ENCODE measurements around the gene FAM98C.

FAM98C gene

GRCh38 chr19:38378866-38379265 lies 24.0 kb upstream of the FAM98C start:
- Histone ChIP-seq H2AFZ (ENCODE audit: low read depth, low read length) (no peak overlapping the region), H3K4me2 (ENCODE audit: insufficient read depth, low read length) (no peak overlapping the region), H3K9me3 (ENCODE audit: insufficient read depth, low read length, severe bottlenecking) (no peaks in the 10 kb centered on the region), H3K9ac (ENCODE audit: low read depth, low read length) (no peak overlapping the region), H3K27ac (ENCODE audit: low read length) (no peak overlapping the region), H3K36me3 (ENCODE audit: insufficient read depth, low read length) (peaks cover 77% of the 10 kb centered on the region), H3K79me2 (ENCODE audit: insufficient read depth, low read length) (peaks cover 48% of the 10 kb centered on the region), H4K20me1 (ENCODE audit: insufficient read depth, low read length) (peaks cover 44% of the 10 kb centered on the region), H3K27me3 (ENCODE audit: insufficient read depth, low read length, poor library complexity) (no peaks in the 10 kb centered on the region), H3K4me1 (ENCODE audit: insufficient read depth, low read length) (peaks cover 27% of the 10 kb centered on the region), H3K4me3 (ENCODE audit: low read depth in 1 of 2, low read length in 2 of 2) (no peak overlapping the region)
- no peak for DNase-seq
- no peak for ATAC-seq (ENCODE audit: insufficient read depth, low read depth)
- TF ChIP-seq EZH2 (IDR thresholded peaks at IDR 0.05; ENCODE audit: borderline replicate concordance, low read depth, low read length, severe bottlenecking) (no peak), CTCF (IDR thresholded peaks at IDR 0.05; ENCODE audit: borderline replicate concordance, extremely low read depth, low read length, poor library complexity, severe bottlenecking) (no peak)

GRCh38 chr19:38381138-38381537 lies 21.8 kb upstream of the FAM98C start:
- Histone ChIP-seq H3K36me3 (ENCODE audit: insufficient read depth, low read length) (peaks cover 84% of the 10 kb centered on the region), H3K9me3 (ENCODE audit: insufficient read depth, low read length, severe bottlenecking) (no peaks in the 10 kb centered on the region), H3K4me3 (ENCODE audit: low read depth in 1 of 2, low read length in 2 of 2) (no peak overlapping the region), H3K79me2 (ENCODE audit: insufficient read depth, low read length) (peaks cover 33% of the 10 kb centered on the region), H3K4me1 (ENCODE audit: insufficient read depth, low read length) (peaks cover 36% of the 10 kb centered on the region), H2AFZ (ENCODE audit: low read depth, low read length) (no peak overlapping the region), H3K27ac (ENCODE audit: low read length) (no peak overlapping the region), H3K4me2 (ENCODE audit: insufficient read depth, low read length) (no peak overlapping the region), H3K9ac (ENCODE audit: low read depth, low read length) (no peak overlapping the region), H4K20me1 (ENCODE audit: insufficient read depth, low read length) (peaks cover 45% of the 10 kb centered on the region), H3K27me3 (ENCODE audit: insufficient read depth, low read length, poor library complexity) (no peaks in the 10 kb centered on the region)
- ATAC-seq (ENCODE audit: insufficient read depth, low read depth) (no peak), DNase-seq (no peak)
- TF ChIP-seq CTCF (IDR thresholded peaks at IDR 0.05; ENCODE audit: borderline replicate concordance, extremely low read depth, low read length, poor library complexity, severe bottlenecking), result no peak
- TF ChIP-seq EZH2 (IDR thresholded peaks at IDR 0.05; ENCODE audit: borderline replicate concordance, low read depth, low read length, severe bottlenecking), result no peak

GRCh38 chr19:38383184-38383583 lies 19.7 kb upstream of the FAM98C start:
- peaks cover 65% of the 10 kb centered on the region for H3K36me3 ChIP-seq (ENCODE audit: insufficient read depth, low read length)
- no peak for DNase-seq

GRCh38 chr19:38383743-38384142 lies 19.1 kb upstream of the FAM98C start:
- H3K27me3 ChIP-seq (ENCODE audit: insufficient read depth, low read length, poor library complexity), result no peaks in the 10 kb centered on the region
- no peaks in the 10 kb centered on the region for H3K9me3 ChIP-seq (ENCODE audit: insufficient read depth, low read length, severe bottlenecking)
- no peak overlapping the region for H3K27ac ChIP-seq (ENCODE audit: low read length)
- H3K4me1 ChIP-seq (ENCODE audit: insufficient read depth, low read length), result peaks cover 51% of the 10 kb centered on the region
- DNase-seq (no peak), ATAC-seq (ENCODE audit: insufficient read depth, low read depth) (no peak)
- peaks cover 47% of the 10 kb centered on the region for H4K20me1 ChIP-seq (ENCODE audit: insufficient read depth, low read length)
- H3K9ac ChIP-seq (ENCODE audit: low read depth, low read length), result no peak overlapping the region
- TF ChIP-seq CTCF (IDR thresholded peaks at IDR 0.05; ENCODE audit: borderline replicate concordance, extremely low read depth, low read length, poor library complexity, severe bottlenecking), result no peak
- TF ChIP-seq EZH2 (IDR thresholded peaks at IDR 0.05; ENCODE audit: borderline replicate concordance, low read depth, low read length, severe bottlenecking), result no peak
- no peak overlapping the region for H2AFZ ChIP-seq (ENCODE audit: low read depth, low read length)
- no peak overlapping the region for H3K4me2 ChIP-seq (ENCODE audit: insufficient read depth, low read length)
- peaks cover 62% of the 10 kb centered on the region for H3K36me3 ChIP-seq (ENCODE audit: insufficient read depth, low read length)
- H3K4me3 ChIP-seq (ENCODE audit: low read depth in 1 of 2, low read length in 2 of 2), result no peak overlapping the region
- peaks cover 10% of the 10 kb centered on the region; the same call in 1 of the 2 replicates for H3K79me2 ChIP-seq (ENCODE audit: insufficient read depth, low read length)

More at GRCh38 chr19:38383184-38383583, 19.7 kb upstream of the FAM98C start:
- no peak overlapping the region for H3K27ac ChIP-seq (ENCODE audit: low read length)
- no peaks in the 10 kb centered on the region for H3K9me3 ChIP-seq (ENCODE audit: insufficient read depth, low read length, severe bottlenecking)
- no peak overlapping the region for H2AFZ ChIP-seq (ENCODE audit: low read depth, low read length)
- ATAC-seq (ENCODE audit: insufficient read depth, low read depth), result no peak
- peaks cover 46% of the 10 kb centered on the region for H4K20me1 ChIP-seq (ENCODE audit: insufficient read depth, low read length)
- H3K4me2 ChIP-seq (ENCODE audit: insufficient read depth, low read length), result no peak overlapping the region
- TF ChIP-seq EZH2 (IDR thresholded peaks at IDR 0.05; ENCODE audit: borderline replicate concordance, low read depth, low read length, severe bottlenecking), result no peak
- no peak overlapping the region for H3K9ac ChIP-seq (ENCODE audit: low read depth, low read length)
- no peak overlapping the region for H3K4me3 ChIP-seq (ENCODE audit: low read depth in 1 of 2, low read length in 2 of 2)
- peaks cover 47% of the 10 kb centered on the region for H3K4me1 ChIP-seq (ENCODE audit: insufficient read depth, low read length)
- H3K79me2 ChIP-seq (ENCODE audit: insufficient read depth, low read length), result peaks cover 13% of the 10 kb centered on the region
- no peaks in the 10 kb centered on the region for H3K27me3 ChIP-seq (ENCODE audit: insufficient read depth, low read length, poor library complexity)
